ENCODE measurements around the gene CAPNS1. TPM values are rescaled to one million over a fixed set of nuclear protein-coding genes. Genes with fewer than 3 reads are reported as not detected.

The CAPNS1 gene
- total and polyA plus RNA-seq, 8 donors, result 479 to 720 (median 589) TPM

DNA sequence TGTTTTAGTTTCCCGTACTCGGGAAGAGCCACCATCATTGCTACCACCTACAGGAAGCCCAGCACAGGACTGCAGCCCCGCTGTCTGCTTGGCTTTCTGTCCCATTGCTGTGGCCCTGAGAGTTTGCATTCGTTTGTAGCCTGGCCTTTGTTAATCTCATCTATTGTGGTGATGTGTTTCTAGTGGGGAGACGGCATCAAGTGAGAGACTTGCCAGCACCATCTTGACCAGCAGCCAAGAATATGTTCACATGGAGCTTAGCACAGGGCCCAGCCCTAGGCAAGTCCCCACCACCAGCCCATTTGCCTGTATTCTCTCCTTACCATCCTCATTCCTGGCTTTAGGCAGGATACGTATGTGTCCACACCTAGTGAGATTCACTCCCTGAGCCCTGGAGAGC lies 46.2 kb upstream of the CAPNS1 start:
- DNase-seq (no peak), ATAC-seq (no peak)
- H3K4me1 ChIP-seq, result no peaks in the 10 kb centered on the region
- H3K9me3 ChIP-seq, result no peaks in the 10 kb centered on the region
- H3K4me3 ChIP-seq, result no peak overlapping the region
- no peaks in the 10 kb centered on the region for H3K27me3 ChIP-seq
- TF ChIP-seq, protein P1, sequence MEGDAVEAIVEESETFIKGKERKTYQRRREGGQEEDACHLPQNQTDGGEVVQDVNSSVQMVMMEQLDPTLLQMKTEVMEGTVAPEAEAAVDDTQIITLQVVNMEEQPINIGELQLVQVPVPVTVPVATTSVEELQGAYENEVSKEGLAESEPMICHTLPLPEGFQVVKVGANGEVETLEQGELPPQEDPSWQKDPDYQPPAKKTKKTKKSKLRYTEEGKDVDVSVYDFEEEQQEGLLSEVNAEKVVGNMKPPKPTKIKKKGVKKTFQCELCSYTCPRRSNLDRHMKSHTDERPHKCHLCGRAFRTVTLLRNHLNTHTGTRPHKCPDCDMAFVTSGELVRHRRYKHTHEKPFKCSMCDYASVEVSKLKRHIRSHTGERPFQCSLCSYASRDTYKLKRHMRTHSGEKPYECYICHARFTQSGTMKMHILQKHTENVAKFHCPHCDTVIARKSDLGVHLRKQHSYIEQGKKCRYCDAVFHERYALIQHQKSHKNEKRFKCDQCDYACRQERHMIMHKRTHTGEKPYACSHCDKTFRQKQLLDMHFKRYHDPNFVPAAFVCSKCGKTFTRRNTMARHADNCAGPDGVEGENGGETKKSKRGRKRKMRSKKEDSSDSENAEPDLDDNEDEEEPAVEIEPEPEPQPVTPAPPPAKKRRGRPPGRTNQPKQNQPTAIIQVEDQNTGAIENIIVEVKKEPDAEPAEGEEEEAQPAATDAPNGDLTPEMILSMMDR (IDR thresholded peaks at IDR 0.05), result no peak
- H3K36me3 ChIP-seq, result peaks cover 0 to 32% of the 10 kb centered on the region in 2 donors
- no peak overlapping the region for H3K27ac ChIP-seq
- intact Hi-C loops (cut with DNase I), result no loop called here

DNA sequence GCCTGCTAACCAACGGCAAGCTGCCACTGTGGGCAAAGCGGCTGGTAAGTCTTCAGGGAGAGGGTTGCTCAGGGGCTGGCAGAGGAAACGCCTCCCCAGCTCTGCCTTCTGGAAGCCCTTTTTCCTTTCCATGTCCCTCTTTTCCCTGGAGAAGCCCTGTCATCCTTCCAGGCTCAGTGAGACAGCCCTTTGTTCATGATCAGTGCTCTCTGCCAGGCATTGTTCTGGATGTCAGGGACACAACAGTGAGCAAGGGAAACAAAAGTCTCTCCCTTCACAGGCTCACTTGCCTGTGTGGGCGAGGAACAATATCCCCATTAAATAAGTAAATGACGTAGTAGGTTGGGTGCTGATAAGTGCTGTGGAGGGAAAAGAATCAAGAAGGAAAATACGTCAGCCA lies 42.8 kb upstream of the CAPNS1 start:
- H3K36me3 ChIP-seq, result peaks cover 0 to 28% of the 10 kb centered on the region in 2 donors
- DNase-seq (no peak), ATAC-seq (no peak)
- TF ChIP-seq, protein P1 (IDR thresholded peaks at IDR 0.05), result no peak
- no peaks in the 10 kb centered on the region for H3K27me3 ChIP-seq
- H3K4me1 ChIP-seq, result no peaks in the 10 kb centered on the region
- H3K9me3 ChIP-seq, result no peaks in the 10 kb centered on the region
- H3K4me3 ChIP-seq, result no peak overlapping the region
- no peak overlapping the region for H3K27ac ChIP-seq
- intact Hi-C loops (cut with DNase I), result no loop called here

DNA sequence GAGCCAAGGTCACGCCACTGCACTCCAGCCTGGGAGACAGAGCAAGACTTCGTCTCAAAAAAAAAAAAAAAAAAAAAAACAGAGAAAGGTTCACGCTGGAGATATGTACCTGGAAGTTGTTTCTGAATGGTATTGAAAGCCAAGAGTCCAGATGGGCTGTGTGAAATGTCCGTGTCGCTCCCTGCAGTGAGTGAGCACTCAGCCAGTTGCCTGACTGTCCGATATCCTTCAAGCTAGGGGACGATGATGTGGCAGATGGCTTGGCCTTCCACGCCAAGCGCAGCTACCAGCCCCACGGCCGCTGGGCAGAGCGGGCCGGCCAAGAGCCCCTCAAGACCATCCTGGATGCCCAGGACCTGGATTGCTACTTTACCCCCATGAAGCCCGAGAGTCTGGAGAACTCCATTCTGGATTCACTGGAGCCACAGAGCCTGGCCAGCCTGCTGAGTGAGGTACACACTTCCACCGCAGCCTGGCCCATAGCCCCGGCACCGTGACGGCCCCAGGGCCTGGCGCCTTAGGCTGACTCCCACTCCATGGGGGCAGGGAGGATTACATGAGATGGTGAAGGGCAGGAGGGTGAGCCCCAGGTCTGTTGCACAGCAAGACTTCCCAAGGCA lies 40.6 kb upstream of the CAPNS1 start:
- Histone ChIP-seq H3K4me1 (no peaks in the 10 kb centered on the region), H3K27me3 (no peaks in the 10 kb centered on the region), H3K9me3 (no peaks in the 10 kb centered on the region), H3K36me3 (peaks cover 0 to 50% of the 10 kb centered on the region in 2 donors), H3K4me3 (no peak overlapping the region), H3K27ac (no peak overlapping the region)
- DNase-seq (no peak), ATAC-seq (no peak)
- intact Hi-C loops (cut with DNase I), result no loop called here
- TF ChIP-seq, protein P1 (IDR thresholded peaks at IDR 0.05), result no peak

DNA sequence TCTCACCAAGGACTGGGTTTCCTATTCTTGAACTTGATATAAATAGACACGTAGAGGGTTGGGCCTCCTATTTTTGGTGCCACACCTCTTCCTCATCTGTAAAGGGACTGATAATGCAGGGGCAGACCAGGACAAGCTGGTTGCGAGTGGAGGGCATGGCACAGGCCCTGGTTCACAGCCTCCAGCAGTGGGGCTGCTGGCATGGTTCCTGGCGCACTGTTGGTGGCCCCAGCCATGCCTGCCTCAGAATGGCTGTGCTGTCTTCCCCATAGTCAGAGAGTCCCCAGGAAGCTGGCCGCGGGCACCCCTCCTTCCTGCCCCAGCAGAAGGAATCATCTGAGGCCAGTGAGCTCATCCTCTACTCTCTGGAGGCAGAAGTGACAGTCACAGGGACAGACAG lies 39.4 kb upstream of the CAPNS1 start:
- H3K27ac ChIP-seq, result no peak overlapping the region
- peaks cover 0 to 62% of the 10 kb centered on the region in 2 donors for H3K36me3 ChIP-seq
- H3K27me3 ChIP-seq, result no peaks in the 10 kb centered on the region

DNA sequence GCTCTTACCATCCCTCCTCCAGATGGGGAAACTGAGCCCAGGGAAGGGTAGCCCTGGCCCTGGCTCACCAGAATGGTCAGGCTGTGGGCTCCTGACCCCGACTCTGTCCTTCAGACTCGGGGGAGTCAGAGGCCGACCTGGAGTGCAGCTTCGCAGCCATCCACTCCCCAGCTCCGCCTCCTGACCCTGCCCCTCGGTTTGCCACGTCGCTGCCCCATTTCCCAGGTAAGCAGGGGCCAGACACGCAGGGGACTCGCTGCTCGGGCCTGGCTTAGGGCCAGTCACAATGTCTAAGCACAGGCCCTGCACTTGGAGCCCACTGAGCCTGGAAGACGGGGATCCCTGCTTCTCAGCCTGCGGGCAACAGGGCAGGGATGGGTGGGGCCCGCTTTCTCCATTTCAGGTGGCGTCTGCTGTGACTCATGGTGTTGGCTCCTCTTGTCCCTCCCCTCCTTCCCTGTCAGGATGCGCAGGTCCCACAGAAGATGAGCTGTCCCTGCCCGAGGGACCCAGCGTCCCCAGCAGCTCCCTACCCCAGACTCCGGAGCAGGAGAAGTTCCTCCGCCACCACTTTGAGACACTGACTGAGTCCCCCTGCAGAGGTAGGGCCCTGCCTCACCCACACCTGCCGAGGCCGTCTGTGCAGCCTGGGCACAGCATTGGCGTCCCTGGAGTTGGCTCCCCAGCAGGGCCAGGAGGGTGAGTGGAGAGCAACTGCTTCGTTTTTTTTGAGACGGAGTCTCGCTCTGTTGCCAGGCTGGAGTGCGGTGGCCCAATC lies 38.1 kb upstream of the CAPNS1 start:
- Histone ChIP-seq H3K4me1 (no peaks in the 10 kb centered on the region), H3K9me3 (no peaks in the 10 kb centered on the region), H3K27ac (no peak overlapping the region), H3K4me3 (no peak overlapping the region), H3K27me3 (no peaks in the 10 kb centered on the region), H3K36me3 (peaks cover 0 to 69% of the 10 kb centered on the region in 2 donors)
- ATAC-seq, result no peak
- intact Hi-C loops (cut with DNase I), result no loop called here
- DNase-seq, result no peak
- TF ChIP-seq, protein P1 (IDR thresholded peaks at IDR 0.05), result no peak

More for the DNA sequence above, 39.4 kb upstream of the CAPNS1 start:
- intact Hi-C loops (cut with DNase I), result no loop called here
- Histone ChIP-seq H3K4me1 (no peaks in the 10 kb centered on the region), H3K4me3 (no peak overlapping the region), H3K9me3 (no peaks in the 10 kb centered on the region)
- no peak for DNase-seq
- TF ChIP-seq, protein P1 (IDR thresholded peaks at IDR 0.05), result no peak
- ATAC-seq, result no peak

All from left lung (tissue), 10 donors.